Prostate gland (tissue), 2 donors: ENCODE data around the gene MORC1.

Source experiments
- CTCF ChIP-seq, 4 experiments: fragments of 200-600 bp in 2 of 4; fragments of 450-650 bp in 2 of 4; sonication (generic) in 2 of 4; IDR thresholded peaks; 1 replicate in 3 of 4; 2 replicates in 1 of 4; pipeline ENCODE4 v1.5.1; 2016 to 2019; ENCODE audit warnings: antibody characterized with exemption in 4 of 4, mild to moderate bottlenecking in 2 of 4, moderate library complexity in 2 of 4
- POLR2A ChIP-seq: fragments of 450-650 bp; IDR thresholded peaks from one replicate; pipeline ENCODE4 v1.6.1; 2016; ENCODE audit warnings: antibody characterized with exemption, mild to moderate bottlenecking
- POLR2AphosphoS5 ChIP-seq: sonication (generic); formaldehyde crosslinking; IDR thresholded peaks from one replicate; pipeline ENCODE4 v1.6.1; 2017; ENCODE audit warnings: antibody characterized with exemption

DNA sequence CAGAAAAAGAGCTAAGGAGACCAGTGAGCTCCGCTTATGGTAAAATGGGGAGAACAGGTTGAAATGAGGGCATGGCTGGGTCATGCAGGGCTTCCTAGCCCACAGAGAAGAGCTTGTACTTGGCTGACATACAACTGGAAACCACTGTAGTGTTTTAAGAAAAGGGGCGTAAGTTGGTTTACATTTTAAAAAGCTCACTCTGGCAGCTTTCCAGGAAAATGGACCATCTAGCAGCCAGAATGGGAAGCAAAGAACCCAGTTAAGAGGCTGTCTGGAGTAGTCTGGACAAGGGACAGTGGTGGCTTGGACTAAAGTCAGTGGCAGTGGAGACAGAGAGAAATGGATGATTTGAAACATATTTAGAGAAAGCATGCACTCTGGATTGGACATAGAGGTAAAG, 1.9 kb downstream of the MORC1 start:
- no peak for TF ChIP-seq POLR2AphosphoS5
- no peak for TF ChIP-seq CTCF (IDR thresholded peaks at IDR 0.05)
- no peak for TF ChIP-seq POLR2A
